Gastroesophageal sphincter (tissue), 4 donors: ENCODE results near the gene IFIT1B. TPM values are rescaled to one million over a fixed set of nuclear protein-coding genes. Genes with fewer than 3 reads are reported as not detected.

Experiments
- ATAC-seq: fragments of 150-250 bp; one replicate; pipeline ENCODE4 v1.9.1; 2016; ENCODE audit warnings: mild to moderate bottlenecking, moderate library complexity
- H3K27ac ChIP-seq, 4 donors: fragments of 200-600 bp; sonication (generic) in 3 of 4; 1 replicate in 3 of 4; 2 replicates in 1 of 4; pipeline ENCODE4 v1.5.1; 2016 to 2019
- H3K27me3 ChIP-seq: fragments of 200-600 bp; sonication (generic); one replicate; pipeline ENCODE4 v1.5.1; 2019
- H3K36me3 ChIP-seq, 2 donors: fragments of 200-600 bp; sonication (generic); one replicate each; pipeline ENCODE4 v1.5.1; 2019; ENCODE audit warnings: control low read depth in 1 of 2
- H3K4me1 ChIP-seq, 3 donors: fragments of 200-600 bp; sonication (generic); 1 replicate in 2 of 3; 2 replicates in 1 of 3; pipeline ENCODE4 v1.5.1; 2016 to 2019; ENCODE audit warnings: control low read depth in 2 of 3
- H3K4me3 ChIP-seq, 2 donors: fragments of 200-600 bp; sonication (generic); one replicate each; pipeline ENCODE4 v1.5.1; 2019; ENCODE audit warnings: mild to moderate bottlenecking in 1 of 2, moderate library complexity in 1 of 2
- H3K9me3 ChIP-seq, 3 donors: fragments of 200-600 bp; sonication (generic); one replicate each; pipeline ENCODE4 v1.5.1; 2017 to 2019; ENCODE audit warnings: control low read depth in 2 of 3
- EP300 ChIP-seq: sonication (generic); formaldehyde crosslinking; IDR thresholded peaks from one replicate; pipeline ENCODE4 v1.6.1; 2017; ENCODE audit warnings: antibody characterized with exemption, mild to moderate bottlenecking
- POLR2A ChIP-seq, 2 donors: fragments of 450-650 bp; IDR thresholded peaks; one replicate each; pipeline ENCODE4 v1.6.1; 2017; ENCODE audit warnings: antibody characterized with exemption in 2 of 2, mild to moderate bottlenecking in 2 of 2, moderate library complexity in 1 of 2
- POLR2AphosphoS5 ChIP-seq: sonication (generic); formaldehyde crosslinking; IDR thresholded peaks from one replicate; pipeline ENCODE4 v1.6.1; 2017; ENCODE audit warnings: antibody characterized with exemption
- WGBS, 2 donors: methylation state at CpG; one replicate each; pipeline ENCODE4 v1.1.5; 2018; ENCODE audit warnings: low coverage in 1 of 2; 5-methylcytosine and 5-hydroxymethylcytosine counted together
- total RNA-seq, 4 donors: library from RNA; depleted of rRNA; stranded (reverse); fragments of >200 nt; gene quantifications; one replicate each; pipeline ENCODE4 v1.1.0, GENCODE V29; 2016
- TF ChIP-seq, protein P1 (sequence below), 4 experiments: fragments of 200-600 bp in 2 of 4; fragments of 450-650 bp in 2 of 4; sonication (generic) in 1 of 4; IDR thresholded peaks; one replicate each; pipeline ENCODE4 v1.5.1; 2017 to 2019; ENCODE audit warnings: antibody characterized with exemption in 4 of 4, mild to moderate bottlenecking in 2 of 4, moderate library complexity in 2 of 4

The IFIT1B gene
- total RNA-seq, 4 donors from 2014 or later, result not detected

DNA sequence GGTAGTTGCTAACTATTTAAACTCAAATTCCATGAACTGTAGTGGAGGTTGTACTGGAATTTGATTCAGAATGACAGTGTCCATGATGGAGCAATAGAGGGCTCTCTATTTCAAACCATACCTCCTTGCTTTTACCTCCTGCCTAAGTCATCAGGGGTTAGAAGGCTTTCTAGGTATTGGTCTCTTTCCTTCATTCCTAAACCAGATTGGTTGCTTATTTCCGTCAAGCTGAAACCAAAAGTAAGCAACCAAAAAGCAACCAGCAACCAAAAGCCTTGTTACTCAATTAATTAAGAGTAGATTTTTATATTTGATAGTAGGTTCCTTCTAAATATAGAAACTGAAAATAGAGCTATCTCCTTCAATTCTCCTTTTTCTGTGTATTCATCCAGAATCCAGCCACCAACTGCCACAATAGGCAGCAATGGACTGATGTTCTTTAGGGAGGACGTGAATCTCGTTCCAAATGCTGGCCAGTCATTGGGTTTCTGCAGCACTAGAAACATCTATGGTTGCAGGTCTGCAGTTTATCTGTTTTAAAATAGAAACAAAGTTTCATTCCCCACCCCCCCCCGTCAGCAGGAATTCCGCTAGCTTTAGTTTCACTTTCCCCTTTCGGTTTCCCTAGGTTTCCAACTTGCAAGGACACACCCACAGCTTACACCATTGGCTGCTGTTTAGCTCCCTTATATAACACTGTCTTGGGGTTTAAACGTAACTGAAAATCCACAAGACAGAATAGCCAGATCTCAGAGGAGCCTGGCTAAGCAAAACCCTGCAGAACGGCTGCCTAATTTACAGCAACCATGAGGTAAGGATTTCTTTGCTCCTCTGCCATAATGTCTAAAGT, 14.3 kb downstream of the IFIT1B start, which contains the start of gene IFIT1:
IFIT1 (plus strand) TSS at position 717 of the 850 bp plus-strand sequence; CDS start at position 807, 90 bp downstream.
- H3K27ac ChIP-seq, result peak within 1 kb of the TSS; percentile 72 to 95 (median 78)
- peaks cover 10 to 65% (median 20%) of the 10 kb centered on the region in 3 donors for H3K4me1 ChIP-seq
- H3K27me3 ChIP-seq, result no peaks in the 10 kb centered on the region
- 1 to 3% methylated on average over 8 of the region's 8 CpGs for WGBS, 2 donors
- no peaks in the 10 kb centered on the region for H3K9me3 ChIP-seq
- TF ChIP-seq POLR2AphosphoS5 (peak; percentile 32), POLR2A (IDR thresholded peaks at IDR 0.05) (no peak)
- TF ChIP-seq, protein P1, sequence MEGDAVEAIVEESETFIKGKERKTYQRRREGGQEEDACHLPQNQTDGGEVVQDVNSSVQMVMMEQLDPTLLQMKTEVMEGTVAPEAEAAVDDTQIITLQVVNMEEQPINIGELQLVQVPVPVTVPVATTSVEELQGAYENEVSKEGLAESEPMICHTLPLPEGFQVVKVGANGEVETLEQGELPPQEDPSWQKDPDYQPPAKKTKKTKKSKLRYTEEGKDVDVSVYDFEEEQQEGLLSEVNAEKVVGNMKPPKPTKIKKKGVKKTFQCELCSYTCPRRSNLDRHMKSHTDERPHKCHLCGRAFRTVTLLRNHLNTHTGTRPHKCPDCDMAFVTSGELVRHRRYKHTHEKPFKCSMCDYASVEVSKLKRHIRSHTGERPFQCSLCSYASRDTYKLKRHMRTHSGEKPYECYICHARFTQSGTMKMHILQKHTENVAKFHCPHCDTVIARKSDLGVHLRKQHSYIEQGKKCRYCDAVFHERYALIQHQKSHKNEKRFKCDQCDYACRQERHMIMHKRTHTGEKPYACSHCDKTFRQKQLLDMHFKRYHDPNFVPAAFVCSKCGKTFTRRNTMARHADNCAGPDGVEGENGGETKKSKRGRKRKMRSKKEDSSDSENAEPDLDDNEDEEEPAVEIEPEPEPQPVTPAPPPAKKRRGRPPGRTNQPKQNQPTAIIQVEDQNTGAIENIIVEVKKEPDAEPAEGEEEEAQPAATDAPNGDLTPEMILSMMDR (IDR thresholded peaks at IDR 0.05), result no peak
- peak within 1 kb of the TSS; percentile 53 to 100 for H3K4me3 ChIP-seq
- no peaks in the 10 kb centered on the region for H3K36me3 ChIP-seq
- ATAC-seq, result peak; percentile 88

DNA sequence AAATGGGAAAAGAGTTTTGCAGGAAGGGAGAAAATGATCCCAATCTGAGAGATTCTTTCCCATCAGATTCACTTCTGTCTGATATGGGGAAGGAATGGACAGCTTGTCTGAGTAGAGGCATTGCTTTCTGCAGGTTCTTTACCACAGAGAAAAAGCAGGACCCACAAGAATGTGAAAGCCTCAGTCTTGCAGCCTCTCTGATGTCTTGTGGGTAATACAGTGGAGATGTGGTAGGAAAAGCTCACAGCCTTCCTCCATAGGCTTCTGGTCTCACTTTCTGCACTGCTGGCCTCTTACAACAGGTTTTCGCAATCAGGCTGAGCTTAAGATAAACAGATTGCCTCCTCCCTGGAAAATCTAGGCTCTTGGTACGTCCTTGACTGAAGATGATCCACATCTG, 15.1 kb downstream of the IFIT1B start:
- Histone ChIP-seq H3K4me1 (peaks cover 10 to 73% (median 20%) of the 10 kb centered on the region in 3 donors), H3K36me3 (no peaks in the 10 kb centered on the region), H3K9me3 (no peaks in the 10 kb centered on the region), H3K27me3 (no peaks in the 10 kb centered on the region), H3K4me3 (peak overlapping the region; percentile 53 to 100), H3K27ac (peak overlapping the region; percentile 72 to 95 (median 78))
- 0% methylated on average over 1 to 2 of the region's 2 CpGs for WGBS, 2 donors
- ATAC-seq, result peak; percentile 80
- TF ChIP-seq POLR2AphosphoS5, result peak; percentile 58
- TF ChIP-seq POLR2A (IDR thresholded peaks at IDR 0.05), result no peak

DNA sequence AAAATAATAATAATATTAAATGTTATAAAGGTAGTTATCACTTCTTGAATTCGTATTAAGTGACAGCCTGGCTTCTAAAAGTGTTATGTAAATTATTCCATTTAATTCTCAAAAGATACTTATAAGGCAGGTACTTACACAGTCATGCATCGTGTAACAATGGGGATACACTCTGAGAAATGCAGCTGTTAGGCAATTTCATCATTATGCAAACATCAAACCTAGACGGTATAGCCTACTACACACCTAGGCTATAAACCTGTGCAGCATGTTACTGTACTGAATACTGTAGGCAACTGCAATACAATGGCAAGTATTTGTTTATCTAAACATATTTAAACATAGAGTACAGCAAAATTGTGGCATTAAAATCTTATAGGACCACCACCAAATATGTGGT, 16.0 kb downstream of the IFIT1B start:
- H3K4me3 ChIP-seq, result peak overlapping the region; percentile 53 to 100
- H3K27ac ChIP-seq, result peak overlapping the region; percentile 72 to 95 (median 78)

DNA sequence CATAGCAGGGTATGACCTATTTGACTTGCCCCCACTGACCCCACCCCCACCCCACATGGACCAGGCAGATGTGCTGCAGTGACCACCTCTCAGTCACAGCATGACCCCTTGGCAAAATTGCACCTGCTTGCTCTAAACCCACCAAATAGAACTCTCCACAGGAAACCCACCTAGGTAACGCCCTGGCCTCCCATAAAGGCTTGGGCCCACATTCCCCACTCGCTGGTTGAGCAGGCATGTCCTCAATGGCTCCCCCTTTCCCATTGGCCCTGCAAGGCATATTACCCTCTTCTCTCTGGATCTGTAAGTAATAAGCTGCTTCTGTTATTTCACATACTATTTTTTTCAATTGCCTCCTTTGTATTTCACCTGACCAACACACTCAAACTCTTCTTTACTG, 17.3 kb downstream of the IFIT1B start:
- peak overlapping the region in 1 of 2 donors; percentile 13 for H3K4me3 ChIP-seq
- no peak for TF ChIP-seq POLR2AphosphoS5
- no peak for TF ChIP-seq EP300
- TF ChIP-seq, protein P1 (IDR thresholded peaks at IDR 0.05), result no peak
- TF ChIP-seq POLR2A (IDR thresholded peaks at IDR 0.05), result no peak
- H3K27ac ChIP-seq, result peak overlapping the region in 2 of 4 donors; percentile 2 to 19
- peaks cover 10 to 65% (median 20%) of the 10 kb centered on the region in 3 donors for H3K4me1 ChIP-seq
- no peaks in the 10 kb centered on the region for H3K9me3 ChIP-seq
- H3K36me3 ChIP-seq, result no peaks in the 10 kb centered on the region
- no peak for ATAC-seq
- WGBS, 2 donors, result 89 to 94% methylated on average over 2 of the region's 2 CpGs
- no peaks in the 10 kb centered on the region for H3K27me3 ChIP-seq

More for the DNA sequence above, 16.0 kb downstream of the IFIT1B start:
- peaks cover 10 to 78% (median 20%) of the 10 kb centered on the region in 3 donors for H3K4me1 ChIP-seq
- no peak for ATAC-seq
- 15 to 28% methylated on average over 3 of the region's 3 CpGs for WGBS, 2 donors
- no peaks in the 10 kb centered on the region for H3K27me3 ChIP-seq
- no peaks in the 10 kb centered on the region for H3K9me3 ChIP-seq
- H3K36me3 ChIP-seq, result no peaks in the 10 kb centered on the region
- TF ChIP-seq POLR2A (IDR thresholded peaks at IDR 0.05), result no peak

- TF ChIP-seq, protein P1 (IDR thresholded peaks at IDR 0.05), result no peak
- no peak for TF ChIP-seq POLR2AphosphoS5
- TF ChIP-seq EP300, result no peak
- TF ChIP-seq POLR2A (IDR thresholded peaks at IDR 0.05), result no peak
- 81 to 83% methylated on average over 5 of the region's 5 CpGs for WGBS, 2 donors
- Histone ChIP-seq H3K36me3 (peaks cover 0 to 12% of the 10 kb centered on the region in 2 donors), H3K4me1 (peaks cover 0 to 39% (median 10%) of the 10 kb centered on the region in 3 donors), H3K9me3 (no peaks in the 10 kb centered on the region), H3K27me3 (no peaks in the 10 kb centered on the region), H3K4me3 (no peak overlapping the region), H3K27ac (no peak overlapping the region)
- ATAC-seq, result no peak
Observed at GRCh38 chr10:89398003-89398749, 20.3 kb downstream of the IFIT1B start.
